GM06990 (cell line): ENCODE results near the gene TNFRSF21.

ENCODE experiments used
- DNase-seq: peaks from one replicate; pipeline ENCODE4 v3.0.0-alpha.2; 2011; ENCODE audit not compliant: insufficient read length; ENCODE audit errors: extremely low read depth
- H3K27me3 ChIP-seq: replicated peaks from 2 replicates; pipeline ENCODE4 v1.6.0; 2011; ENCODE audit warnings: low read length; ENCODE audit not compliant: control insufficient read depth, insufficient read depth
- H3K36me3 ChIP-seq: 2 replicates; pipeline ENCODE4 v1.5.1; 2011; ENCODE audit warnings: low read length; ENCODE audit not compliant: control insufficient read depth, insufficient read depth
- H3K4me3 ChIP-seq: replicated peaks from 2 replicates; pipeline ENCODE4 v1.5.1; 2011; ENCODE audit warnings: low read depth, mild to moderate bottlenecking, control low read depth, low read length
- CTCF ChIP-seq: IDR thresholded peaks from 2 replicates; pipeline ENCODE4 v1.5.1; 2011; ENCODE audit warnings: low read length, control low read depth, mild to moderate bottlenecking, inconsistent platforms; ENCODE audit not compliant: insufficient read depth, poor library complexity, severe bottlenecking

Gene TNFRSF21

GRCh38 chr6:47352966-47353365 is 43.3 kb upstream of the TNFRSF21 start:
- DNase-seq = no peak
- TF ChIP-seq CTCF = no peak

GRCh38 chr6:47352194-47352920 is 42.7 kb upstream of the TNFRSF21 start:
- Histone ChIP-seq H3K36me3 (no peaks in the 10 kb centered on the region), H3K4me3 (no peak overlapping the region), H3K27me3 (no peaks in the 10 kb centered on the region; the same call in 1 of the 2 replicates)
- no peak for DNase-seq
- no peak for TF ChIP-seq CTCF

More at GRCh38 chr6:47352966-47353365, 43.3 kb upstream of the TNFRSF21 start:
- Histone ChIP-seq H3K36me3 (no peaks in the 10 kb centered on the region), H3K27me3 (no peaks in the 10 kb centered on the region; the same call in 1 of the 2 replicates), H3K4me3 (no peak overlapping the region)

GRCh38 chr6:47351621-47352020 is 41.9 kb upstream of the TNFRSF21 start:
- Histone ChIP-seq H3K4me3 (no peak overlapping the region), H3K36me3 (no peaks in the 10 kb centered on the region), H3K27me3 (no peaks in the 10 kb centered on the region; the same call in 1 of the 2 replicates)
- no peak for DNase-seq
- no peak for TF ChIP-seq CTCF

- Histone ChIP-seq H3K4me3 (no peak overlapping the region), H3K27me3 (no peaks in the 10 kb centered on the region; the same call in 1 of the 2 replicates), H3K36me3 (no peaks in the 10 kb centered on the region)
- DNase-seq = no peak
- TF ChIP-seq CTCF = no peak
Observed at GRCh38 chr6:47349931-47350330, 40.2 kb upstream of the TNFRSF21 start.

- TF ChIP-seq CTCF = no peak
- H3K36me3 ChIP-seq = no peaks in the 10 kb centered on the region
- H3K27me3 ChIP-seq = no peaks in the 10 kb centered on the region; the same call in 1 of the 2 replicates
- DNase-seq = no peak
- H3K4me3 ChIP-seq = no peak overlapping the region
Observed at GRCh38 chr6:47348316-47348863, 38.7 kb upstream of the TNFRSF21 start.

GRCh38 chr6:47345761-47346160 is 36.1 kb upstream of the TNFRSF21 start:
- no peak for TF ChIP-seq CTCF
- Histone ChIP-seq H3K27me3 (no peaks in the 10 kb centered on the region; the same call in 1 of the 2 replicates), H3K4me3 (no peak overlapping the region), H3K36me3 (no peaks in the 10 kb centered on the region)
- no peak for DNase-seq
